Measurements from ENCODE around the gene LGMN. TPM values are rescaled to one million over a fixed set of nuclear protein-coding genes. Genes with fewer than 3 reads are reported as not detected.
"Not testable (repeated sequence)": the region's sequence is repeated elsewhere in the genome, so short reads cannot be mapped to it uniquely, and the experiment has no call there.

The LGMN gene
- total RNA-seq, 1 donor from 2014 or later: 100 TPM

DNA sequence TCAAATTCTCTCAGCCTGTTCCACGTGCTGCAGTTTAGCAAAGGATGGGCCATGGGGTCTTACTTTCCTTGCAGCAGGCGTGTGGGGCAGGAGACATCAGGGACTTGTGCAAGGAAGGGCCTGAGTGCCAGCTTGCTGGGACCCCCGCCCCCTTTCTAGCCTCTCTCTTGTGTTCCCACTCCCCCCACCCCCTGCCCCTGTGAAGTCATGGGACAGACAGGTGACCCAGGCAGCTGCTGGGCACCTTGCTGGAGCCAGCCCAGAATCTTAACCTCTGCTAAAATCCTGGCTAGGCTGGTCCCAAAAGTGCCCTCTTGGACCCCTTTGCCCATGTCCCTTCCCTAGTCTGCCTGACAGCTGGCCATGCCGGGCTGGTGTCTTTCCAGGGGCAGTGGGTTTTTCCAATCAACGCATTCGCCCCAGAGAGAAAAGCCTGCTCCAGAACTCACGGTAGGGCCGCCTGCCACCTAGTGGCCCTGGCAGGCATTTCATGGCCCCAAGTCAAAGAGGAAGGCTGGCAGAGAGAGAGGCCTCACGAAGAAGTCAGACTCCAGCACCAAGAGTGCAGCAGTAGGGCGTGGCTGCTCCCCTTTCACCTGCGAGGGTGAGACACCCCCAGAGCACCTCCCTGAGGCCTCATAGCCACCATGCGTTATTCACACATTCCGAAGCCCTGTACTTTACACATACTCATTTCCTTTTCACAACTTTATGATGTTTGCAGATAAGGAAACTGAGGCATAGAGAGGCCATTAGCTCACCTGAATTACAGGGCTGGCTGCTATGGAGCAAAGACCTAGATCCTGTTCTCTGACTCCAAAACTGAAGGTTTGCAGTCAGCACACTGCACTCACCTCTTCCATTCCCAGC is 67.4 kb downstream of the LGMN start:
- peak; percentile 92 for TF ChIP-seq CTCF (IDR thresholded peaks at IDR 0.05; ENCODE audit: borderline replicate concordance)
- no peaks in the 10 kb centered on the region for H3K27me3 ChIP-seq (ENCODE audit: low read depth)
- intact Hi-C loops (cut with micrococcal nuclease): loop anchor here (10.0 kb wide), 1 partner anchor 546 kb away; no protein-coding TSS in a partner anchor
- peaks cover 43% of the 10 kb centered on the region for H3K36me3 ChIP-seq
- H3K9me3 ChIP-seq (replicated peaks): no peaks in the 10 kb centered on the region
- peaks cover 18% of the 10 kb centered on the region for H3K4me1 ChIP-seq
- DNase-seq: peak; percentile 69
- H3K27ac ChIP-seq (replicated peaks): no peak overlapping the region
- no peak overlapping the region for H3K4me3 ChIP-seq

GRCh38 chr14:92680330-92680729 is 68.1 kb downstream of the LGMN start:
- not testable (repeated sequence) for H3K4me3 ChIP-seq; H3K9me3 ChIP-seq (replicated peaks); DNase-seq; H3K27me3 ChIP-seq (ENCODE audit: low read depth); H3K27ac ChIP-seq (replicated peaks)
- Histone ChIP-seq H3K4me1 (peaks cover 18% of the 10 kb centered on the region), H3K36me3 (peaks cover 41% of the 10 kb centered on the region)
- intact Hi-C loops (cut with micrococcal nuclease): loop anchor here (10.0 kb wide), 1 partner anchor 546 kb away; no protein-coding TSS in a partner anchor

- no peak for TF ChIP-seq CTCF (IDR thresholded peaks at IDR 0.05; ENCODE audit: borderline replicate concordance)
- Histone ChIP-seq H3K9me3 (replicated peaks) (no peaks in the 10 kb centered on the region), H3K36me3 (peaks cover 35% of the 10 kb centered on the region), H3K4me1 (peaks cover 18% of the 10 kb centered on the region), H3K4me3 (no peak overlapping the region), H3K27ac (replicated peaks) (no peak overlapping the region), H3K27me3 (ENCODE audit: low read depth) (no peaks in the 10 kb centered on the region)
- intact Hi-C loops (cut with micrococcal nuclease): no loop called here
- DNase-seq: no peak
Observed at GRCh38 chr14:92679246-92679645, 69.2 kb downstream of the LGMN start.

GRCh38 chr14:92678766-92679165 is 69.7 kb downstream of the LGMN start:
- H3K27ac ChIP-seq (replicated peaks): no peak overlapping the region
- H3K36me3 ChIP-seq: peaks cover 35% of the 10 kb centered on the region
- H3K4me1 ChIP-seq: peaks cover 18% of the 10 kb centered on the region
- H3K4me3 ChIP-seq: no peak overlapping the region
- H3K27me3 ChIP-seq (ENCODE audit: low read depth): no peaks in the 10 kb centered on the region
- H3K9me3 ChIP-seq (replicated peaks): no peaks in the 10 kb centered on the region
- DNase-seq: no peak
- intact Hi-C loops (cut with micrococcal nuclease): no loop called here
- no peak for TF ChIP-seq CTCF (IDR thresholded peaks at IDR 0.05; ENCODE audit: borderline replicate concordance)

- H3K36me3 ChIP-seq: peaks cover 35% of the 10 kb centered on the region
- H3K4me1 ChIP-seq: peaks cover 18% of the 10 kb centered on the region
- TF ChIP-seq CTCF (IDR thresholded peaks at IDR 0.05; ENCODE audit: borderline replicate concordance): no peak
- no peaks in the 10 kb centered on the region for H3K27me3 ChIP-seq (ENCODE audit: low read depth)
- no peak overlapping the region for H3K4me3 ChIP-seq
- H3K27ac ChIP-seq (replicated peaks): no peak overlapping the region
- DNase-seq: no peak
- intact Hi-C loops (cut with micrococcal nuclease): no loop called here
- H3K9me3 ChIP-seq (replicated peaks): no peaks in the 10 kb centered on the region
Observed at GRCh38 chr14:92677955-92678354, 70.5 kb downstream of the LGMN start.

DNA sequence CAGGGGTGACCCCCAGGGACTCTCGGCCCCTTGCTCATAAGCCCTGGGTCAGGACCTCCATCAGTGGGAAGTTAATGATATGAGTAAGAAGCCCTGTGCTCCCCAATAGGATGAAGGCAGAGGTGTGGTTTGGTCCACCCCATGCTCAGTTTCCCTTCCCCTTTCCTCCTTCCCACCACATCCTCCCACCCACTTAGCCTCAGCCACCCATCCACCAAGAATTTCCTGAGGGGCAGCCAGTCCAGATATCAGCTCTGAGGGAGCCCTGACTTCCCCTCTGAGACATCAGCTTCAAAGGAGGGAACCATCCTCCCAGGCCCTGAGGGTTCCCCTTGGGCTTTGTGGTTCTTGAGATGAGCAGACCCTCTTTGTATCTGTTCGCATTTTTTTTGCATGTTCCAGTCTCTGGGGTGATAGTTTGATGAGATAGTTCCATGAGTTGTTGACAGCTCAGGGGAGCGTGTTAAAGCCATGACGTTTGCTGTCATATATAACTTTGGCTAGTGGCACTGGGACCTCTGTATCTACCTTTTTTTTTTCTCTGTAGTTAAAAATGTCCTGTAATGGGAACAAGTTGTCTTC is 71.2 kb downstream of the LGMN start:
- intact Hi-C loops (cut with micrococcal nuclease): no loop called here
- H3K27ac ChIP-seq (replicated peaks): no peak overlapping the region
- no peaks in the 10 kb centered on the region for H3K27me3 ChIP-seq (ENCODE audit: low read depth)
- DNase-seq: no peak
- H3K36me3 ChIP-seq: peaks cover 30% of the 10 kb centered on the region
- peaks cover 18% of the 10 kb centered on the region for H3K4me1 ChIP-seq
- H3K4me3 ChIP-seq: no peak overlapping the region
- no peaks in the 10 kb centered on the region for H3K9me3 ChIP-seq (replicated peaks)
- no peak for TF ChIP-seq CTCF (IDR thresholded peaks at IDR 0.05; ENCODE audit: borderline replicate concordance)

Measured in left ventricle myocardium inferior (tissue), 1 donor.